GM18867 (cell line): Measurements from ENCODE around the gene OR4D5.
A peak's percentile ranks its signal among the peaks of the same experiment; 100 is the strongest.

Source experiments
- ATAC-seq: cut with Tn5 transposase; IDR thresholded peaks from one replicate; pipeline ENCODE4 v1.9.1; 2021; ENCODE audit warnings: mild to moderate bottlenecking, moderate library complexity; ENCODE audit not compliant: unreplicated experiment

The OR4D5 gene

DNA sequence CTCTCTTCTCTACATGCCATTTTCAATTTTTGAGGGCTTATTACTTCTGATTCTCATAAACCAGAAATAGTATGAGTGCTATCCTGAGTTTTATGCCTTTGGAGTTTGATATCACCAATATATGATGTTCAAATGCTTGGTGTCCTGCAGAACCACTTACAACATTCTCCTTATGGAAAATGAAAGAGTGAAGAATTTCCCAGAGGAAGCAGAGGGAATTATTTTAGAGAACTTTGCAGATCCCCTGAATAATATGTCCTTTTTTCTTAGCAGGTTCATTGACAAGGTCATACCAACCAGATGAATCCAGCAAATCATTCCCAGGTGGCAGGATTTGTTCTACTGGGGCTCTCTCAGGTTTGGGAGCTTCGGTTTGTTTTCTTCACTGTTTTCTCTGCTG is at the start of gene OR4D5:
OR4D5 (plus strand) TSS at position 301 of the 400 bp plus-strand sequence; CDS start at position 301, 0 bp downstream.
- no peak for ATAC-seq

DNA sequence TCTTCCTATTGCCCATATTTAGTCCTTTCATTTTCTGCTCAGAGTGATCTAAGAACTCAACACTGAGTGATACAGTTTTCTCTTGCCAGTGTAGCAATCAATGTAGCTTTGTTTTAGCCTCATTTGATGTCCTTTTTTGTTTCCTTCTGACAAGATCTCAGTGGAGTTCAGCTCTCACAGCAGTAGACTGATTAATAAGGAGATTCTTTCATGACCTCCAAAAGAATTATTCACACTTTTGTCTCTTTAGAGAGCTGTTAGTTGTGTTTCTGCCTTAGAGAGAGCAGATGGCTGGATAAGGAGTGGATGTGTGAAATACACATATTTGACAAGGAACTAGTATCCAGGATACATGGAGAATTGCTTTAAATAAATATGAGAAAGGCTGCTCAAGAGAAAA is 47.4 kb upstream of the OR4D5 start:
- no peak for ATAC-seq

DNA sequence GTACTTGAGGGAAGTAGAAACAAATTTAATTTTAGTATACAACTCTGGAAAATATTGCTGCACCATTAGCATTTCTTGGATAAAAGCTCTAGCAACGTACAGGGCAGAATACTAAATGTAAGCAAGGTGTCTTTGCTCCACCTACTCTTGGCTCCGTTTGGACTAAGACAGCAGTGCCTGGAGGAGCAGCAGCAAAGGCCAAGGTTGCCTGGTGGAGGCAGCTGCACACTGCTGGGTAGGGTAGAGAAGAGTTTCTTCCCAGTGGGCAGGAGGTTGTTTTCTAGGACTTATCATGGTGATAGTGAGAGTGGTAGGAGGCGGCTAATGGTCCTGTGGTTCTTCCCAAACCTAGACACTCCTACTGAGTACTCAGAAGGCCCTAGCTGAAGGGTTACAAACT is 39.6 kb upstream of the OR4D5 start:
- ATAC-seq, result no peak

DNA sequence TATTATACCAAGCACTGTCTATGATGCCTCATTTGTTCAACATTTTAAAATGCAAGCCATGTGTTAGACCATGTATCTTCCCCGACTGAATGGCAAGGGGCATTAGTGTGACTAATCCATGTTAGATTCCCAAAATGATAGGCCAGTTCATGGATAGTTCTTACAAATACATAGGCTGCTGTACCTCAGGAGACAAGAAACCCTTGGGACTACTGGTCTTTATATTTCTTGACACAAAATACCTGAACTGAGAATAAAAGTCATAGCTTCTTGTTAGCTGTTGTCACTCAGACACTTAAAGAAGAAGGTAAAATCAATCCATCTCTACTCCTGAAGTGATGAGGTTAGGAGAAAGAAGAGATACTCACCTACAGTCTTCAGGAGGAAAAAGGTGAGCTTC is 37.5 kb upstream of the OR4D5 start, which contains the start of gene OR8D4:
OR8D4 (plus strand) TSS at position 301 of the 400 bp plus-strand sequence. CDS start 4,265 bp downstream, outside the sequence.
- no peak for ATAC-seq

DNA sequence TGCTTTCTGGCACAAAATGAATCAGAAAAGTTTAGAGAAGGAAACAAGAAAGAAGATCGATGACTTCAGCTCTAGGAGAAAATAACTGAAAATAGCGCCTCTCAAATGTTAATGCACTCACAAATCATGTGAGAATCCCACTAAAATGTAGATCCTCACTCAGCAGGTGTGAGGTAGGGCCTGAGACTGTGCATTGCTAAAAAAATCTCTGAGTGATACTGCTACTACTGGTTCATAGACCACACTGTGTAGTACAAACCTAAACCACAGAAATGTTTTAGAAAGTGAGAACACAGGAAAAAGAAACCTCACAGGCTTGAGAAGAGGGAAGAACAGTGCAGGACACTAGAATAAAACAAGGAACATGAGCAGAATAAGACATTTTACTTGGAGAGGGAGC is 35.5 kb upstream of the OR4D5 start:
- peak; percentile 82 for ATAC-seq

DNA sequence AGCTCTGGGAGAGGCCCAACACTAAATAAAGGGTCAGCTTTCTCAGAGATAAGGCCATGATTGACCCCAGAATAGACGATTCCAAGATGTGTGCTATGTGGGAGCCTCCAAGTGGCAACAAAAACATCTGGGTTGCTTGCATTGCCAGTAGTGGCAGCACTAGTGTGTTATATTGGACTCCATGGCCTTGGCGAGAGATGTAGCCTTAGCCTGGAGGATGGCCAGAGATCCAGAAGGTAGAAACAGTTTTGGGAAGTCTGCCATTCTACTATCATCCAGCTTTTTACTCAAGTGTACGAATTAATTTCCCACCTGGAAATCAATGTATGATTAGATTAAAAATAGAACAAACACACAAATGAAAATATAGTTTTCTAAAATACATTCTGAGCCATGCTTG is 34.5 kb upstream of the OR4D5 start:
- ATAC-seq, result no peak

DNA sequence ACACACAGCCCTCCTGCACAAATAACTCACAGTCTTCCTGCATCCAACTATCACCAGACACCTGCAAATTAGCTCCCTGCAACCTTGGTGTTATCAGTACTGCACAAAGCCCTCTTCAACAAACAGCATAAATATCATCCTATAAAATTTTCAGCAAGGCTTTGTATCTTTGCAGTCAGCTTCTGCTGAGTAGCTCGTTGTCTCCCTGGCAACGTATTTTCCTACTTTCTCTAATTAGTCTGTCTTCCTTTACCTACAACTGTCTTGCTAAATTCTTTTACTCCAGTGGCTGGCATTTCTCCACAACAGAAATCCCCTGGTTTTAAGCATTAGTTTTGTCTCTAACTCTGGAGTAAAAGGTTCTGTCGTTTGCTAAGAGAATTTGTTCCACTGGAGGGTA is 33.6 kb upstream of the OR4D5 start:
- no peak for ATAC-seq

DNA sequence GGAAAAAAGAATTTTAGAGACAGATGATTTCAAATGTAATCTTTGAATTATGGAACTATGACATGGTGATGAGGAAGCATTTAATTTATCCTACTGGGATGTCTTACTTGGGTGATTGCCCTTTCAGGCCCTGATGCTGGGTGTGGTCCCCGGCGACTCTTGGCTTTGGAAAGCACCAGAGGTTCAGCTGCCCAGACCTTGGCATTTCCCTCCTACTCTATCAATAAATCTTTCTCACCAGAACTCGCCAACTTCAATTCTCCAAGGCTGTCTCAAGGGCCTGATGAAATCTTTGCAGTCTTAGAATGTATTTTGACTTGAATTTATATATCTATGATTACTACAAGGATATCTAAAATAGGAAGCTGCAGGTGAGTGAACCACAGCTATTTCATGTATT is 18.5 kb upstream of the OR4D5 start:
- no peak for ATAC-seq

DNA sequence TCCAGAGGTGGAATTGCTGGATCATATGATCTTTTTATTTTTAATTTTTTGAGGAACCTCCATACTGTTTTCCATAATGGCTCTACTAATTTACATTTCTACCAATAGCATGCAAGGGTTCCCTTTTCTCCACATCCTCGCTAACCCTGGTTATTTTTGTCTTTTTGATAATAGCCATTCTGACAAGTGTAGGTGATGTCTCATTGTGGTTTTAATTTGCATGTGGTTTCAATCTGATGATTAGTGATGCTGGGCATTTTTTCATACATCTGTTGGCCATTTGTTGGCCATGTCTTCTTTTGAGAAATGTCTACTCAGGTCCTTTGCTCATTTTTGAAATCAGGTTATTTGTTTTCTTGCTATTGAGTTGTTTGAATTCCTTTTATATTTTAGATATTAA is 15.4 kb upstream of the OR4D5 start:
- ATAC-seq, result no peak

DNA sequence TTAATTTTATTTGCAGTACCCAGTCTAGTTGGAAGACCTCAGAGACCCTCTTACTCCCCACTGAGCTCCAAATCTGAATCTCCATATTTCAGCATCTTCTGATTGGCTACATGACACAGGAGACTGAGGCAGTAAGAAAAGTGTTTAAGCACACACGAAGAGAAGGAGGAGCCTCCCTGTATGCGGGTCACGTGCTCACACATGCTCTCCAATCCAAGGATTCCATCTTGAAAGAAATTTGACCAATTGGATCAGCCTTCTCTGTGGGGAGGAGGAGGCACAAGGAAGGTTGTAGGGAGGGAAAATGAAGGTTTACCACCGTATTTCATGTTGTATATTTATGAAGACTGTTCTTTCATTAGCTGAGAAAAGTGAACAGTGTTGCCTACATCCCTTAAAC is 3.0 kb downstream of the OR4D5 start:
- ATAC-seq, result no peak

DNA sequence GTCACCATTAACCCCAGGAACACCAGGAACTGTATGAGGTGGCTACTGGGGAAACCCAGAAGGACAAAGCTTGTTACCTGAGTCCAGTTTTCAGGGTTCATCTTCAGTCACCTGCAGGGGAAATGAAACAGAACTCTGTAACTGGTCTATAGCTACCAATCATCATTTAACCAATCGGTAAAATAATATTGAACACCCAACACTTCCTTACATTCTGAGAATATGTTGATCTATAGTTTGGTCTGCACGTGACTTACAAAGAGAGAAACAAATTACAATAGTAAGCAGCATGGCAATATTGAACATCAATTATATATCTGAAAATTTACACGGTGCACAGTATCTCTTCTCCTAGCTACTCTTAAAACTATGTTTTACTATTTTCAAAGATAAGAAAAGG is 4.3 kb downstream of the OR4D5 start, which contains the start of gene OR6T1:
OR6T1 (minus strand) TSS at position 101 of the 400 bp plus-strand sequence; CDS start at position 101, 0 bp downstream.
- ATAC-seq, result no peak

DNA sequence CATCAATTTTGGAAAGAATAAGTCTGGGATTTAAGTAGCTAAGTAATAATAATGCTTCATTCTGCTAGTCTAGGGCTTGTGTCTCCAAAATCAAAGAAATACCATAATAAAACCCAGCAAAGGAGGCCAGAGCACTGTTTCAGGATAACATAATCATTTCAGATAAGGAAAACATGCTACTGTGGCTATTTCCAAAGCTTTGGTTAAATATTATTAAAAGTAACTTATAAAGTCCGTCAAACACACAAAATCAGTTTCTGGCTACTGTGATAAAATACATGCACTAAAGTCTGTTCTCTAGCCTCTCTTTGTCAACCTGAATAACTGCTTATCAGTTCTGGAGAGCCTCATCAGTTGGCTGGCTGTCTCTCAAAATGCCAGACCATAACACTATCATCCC is 5.7 kb downstream of the OR4D5 start:
- no peak for ATAC-seq

DNA sequence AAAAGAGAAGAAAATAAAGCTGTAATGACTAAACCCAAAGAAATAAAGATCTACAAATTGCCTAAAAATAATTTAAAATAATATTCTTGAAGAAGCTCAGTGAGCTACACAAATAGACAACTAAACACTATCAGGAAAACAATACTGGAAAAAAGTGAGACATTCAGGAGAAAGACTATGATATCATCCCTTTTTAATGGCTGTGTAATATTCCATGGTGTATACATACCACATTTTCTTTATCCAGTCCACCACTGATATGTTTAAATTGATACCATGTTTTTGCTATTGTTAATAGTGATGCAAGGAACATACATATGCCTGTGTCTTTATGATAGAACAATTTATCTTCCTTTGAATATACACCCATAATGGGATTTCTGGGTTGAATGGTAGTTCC is 17.3 kb downstream of the OR4D5 start:
- no peak for ATAC-seq

DNA sequence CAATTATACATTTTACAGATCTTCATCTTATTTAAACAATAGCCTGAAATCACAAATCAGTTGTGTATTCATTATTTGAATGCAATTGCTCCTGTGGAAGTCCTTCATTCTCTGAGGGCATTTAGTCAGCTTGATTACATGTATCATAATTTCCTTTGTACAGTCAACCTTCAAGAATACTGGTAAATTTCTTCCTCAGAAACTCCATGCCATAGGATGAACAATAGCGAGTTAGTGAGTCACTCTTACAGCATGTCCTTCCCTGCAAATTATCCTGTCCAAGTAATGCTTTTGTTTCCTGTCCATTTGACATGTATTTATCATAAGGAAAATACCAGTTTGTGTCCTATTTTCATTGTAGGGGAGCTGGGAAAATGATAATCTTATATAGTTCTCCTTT is 34.4 kb downstream of the OR4D5 start:
- ATAC-seq, result no peak

DNA sequence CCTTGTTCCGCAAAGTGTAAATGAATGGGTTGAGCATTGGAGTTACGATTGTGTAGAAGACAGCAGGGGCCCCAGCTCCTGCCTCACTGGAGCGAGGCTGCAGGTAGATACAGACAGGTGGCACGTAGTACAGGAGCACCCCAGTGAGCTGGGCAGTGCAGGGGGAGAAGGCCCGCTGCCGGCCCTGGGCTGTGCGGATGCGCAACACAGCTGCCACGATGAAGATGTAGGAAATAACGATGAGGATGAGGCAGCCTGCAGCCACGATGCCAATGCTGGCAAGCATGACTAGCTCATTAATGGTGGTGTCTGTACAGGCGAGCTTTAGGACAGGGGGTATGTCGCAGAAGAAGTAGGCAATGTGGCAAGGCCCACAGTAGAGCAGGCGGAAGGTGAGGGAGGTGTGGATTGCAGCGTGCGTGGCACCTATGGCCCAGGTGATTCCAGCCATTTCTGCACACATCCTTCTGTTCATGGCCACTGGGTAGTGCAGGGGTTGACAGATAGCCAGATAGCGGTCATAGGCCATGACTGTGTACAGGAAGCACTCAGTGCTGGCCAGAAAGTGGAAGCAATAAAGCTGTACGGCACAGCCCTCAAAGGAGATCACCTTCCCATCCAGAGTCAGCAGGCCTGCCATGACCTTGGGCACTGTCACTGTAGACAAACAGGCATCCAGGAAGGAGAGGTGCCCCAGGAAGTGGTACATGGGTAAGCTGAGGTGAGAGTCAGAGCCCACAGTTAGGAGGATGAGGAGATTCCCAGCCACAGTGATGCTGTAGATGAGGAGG is 37.5 kb downstream of the OR4D5 start:
- ATAC-seq, result no peak

DNA sequence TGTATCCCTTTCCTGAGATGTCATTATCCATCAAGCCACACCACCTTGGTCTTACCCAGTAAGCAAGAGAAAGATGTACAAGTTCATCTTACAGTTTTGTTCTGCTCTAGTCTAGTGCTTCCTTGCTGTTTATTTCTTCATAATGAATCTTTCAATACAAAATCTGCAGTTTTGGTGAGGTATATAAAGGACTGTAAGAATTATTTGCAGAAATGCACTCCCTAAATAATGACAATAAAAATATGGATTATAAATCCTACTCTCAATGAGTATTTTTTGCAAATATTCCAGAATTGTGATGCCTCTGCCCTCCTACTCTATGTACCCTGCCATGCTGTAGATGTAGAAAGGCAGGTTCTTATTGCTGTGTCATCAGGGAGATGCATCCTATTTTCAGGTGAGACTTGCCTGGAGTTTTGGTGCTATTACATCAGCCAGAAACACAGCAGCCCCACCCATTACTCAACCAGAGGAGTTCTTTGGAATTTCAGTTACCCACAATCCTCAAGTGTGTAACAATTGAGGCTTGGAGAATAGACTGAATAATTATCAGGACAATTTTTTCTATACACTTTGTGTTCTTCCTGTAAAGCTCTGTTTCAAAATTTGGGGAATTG is 38.4 kb downstream of the OR4D5 start, which contains the start of gene OR10S1:
OR10S1 (minus strand) TSS at position 51 of the 617 bp plus-strand sequence. CDS start 117 bp downstream, outside the sequence.
- ATAC-seq, result no peak

DNA sequence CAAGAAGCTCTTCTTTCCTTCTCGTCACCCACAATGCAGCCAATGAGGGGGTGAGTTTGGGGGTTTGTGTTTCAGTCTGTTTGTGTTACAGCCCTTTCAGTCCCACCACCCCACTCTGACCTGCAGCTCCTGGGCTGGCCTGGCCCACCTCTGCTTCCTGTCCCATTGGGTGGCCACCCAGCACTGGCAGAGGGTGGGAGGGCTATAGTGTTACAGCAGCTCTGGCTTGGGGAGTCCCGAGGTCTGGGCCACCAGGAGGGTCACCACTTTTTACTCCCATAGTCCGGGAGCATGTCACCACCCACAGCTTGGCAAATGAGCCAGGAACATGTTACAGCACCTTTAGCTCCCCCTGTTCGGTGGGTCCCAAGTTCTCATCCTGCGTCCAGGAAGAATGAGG is 39.9 kb downstream of the OR4D5 start:
- ATAC-seq, result no peak
